H9 (cell line): Measurements from ENCODE around the gene GRB2. TPM values are rescaled to one million over a fixed set of nuclear protein-coding genes. Genes with fewer than 3 reads are reported as not detected.

Source experiments
- DNase-seq: peaks from one replicate; pipeline ENCODE4 v3.0.0-alpha.2; 2017
- H2AFZ ChIP-seq: one replicate; pipeline ENCODE4 v1.6.1; 2013; ENCODE audit warnings: mild to moderate bottlenecking, low read length, control low read depth, moderate library complexity
- H2AK5ac ChIP-seq: 2 replicates; pipeline ENCODE4 v1.6.1; 2013; ENCODE audit warnings: low read length, control low read depth, mixed read lengths; ENCODE audit not compliant: insufficient read length
- H2BK120ac ChIP-seq: one replicate; pipeline ENCODE4 v1.6.1; 2013; ENCODE audit warnings: low read depth, mild to moderate bottlenecking, low read length, control low read depth, inconsistent platforms; ENCODE audit not compliant: poor library complexity, severe bottlenecking
- H2BK12ac ChIP-seq: 2 replicates; pipeline ENCODE4 v1.6.1; 2013; ENCODE audit warnings: low read length, control low read depth, mixed read lengths, low read depth; ENCODE audit not compliant: insufficient read length
- H2BK15ac ChIP-seq: 2 replicates; pipeline ENCODE4 v1.6.1; 2013; ENCODE audit warnings: low read depth, low read length, control low read depth
- H2BK20ac ChIP-seq: one replicate; pipeline ENCODE4 v1.6.1; 2013; ENCODE audit warnings: low read depth, mild to moderate bottlenecking, low read length, control low read depth, inconsistent platforms; ENCODE audit not compliant: poor library complexity, severe bottlenecking
- H2BK5ac ChIP-seq: 2 replicates; pipeline ENCODE4 v1.6.1; 2013; ENCODE audit warnings: low read length, control low read depth, mixed read lengths; ENCODE audit not compliant: insufficient read length
- H3K14ac ChIP-seq: 2 replicates; pipeline ENCODE4 v1.6.1; 2013; ENCODE audit warnings: low read length, control low read depth; ENCODE audit not compliant: insufficient read depth
- H3K18ac ChIP-seq: 2 replicates; pipeline ENCODE4 v1.6.1; 2013; ENCODE audit warnings: low read depth, mild to moderate bottlenecking, mixed read lengths, low read length, control low read depth; ENCODE audit not compliant: insufficient read length
- H3K23ac ChIP-seq: 2 replicates; pipeline ENCODE4 v1.6.1; 2013; ENCODE audit warnings: low read length, control low read depth, mixed read lengths, low read depth; ENCODE audit not compliant: insufficient read length
- H3K23me2 ChIP-seq: 2 replicates; pipeline ENCODE4 v1.6.1; 2013; ENCODE audit warnings: low read depth, mild to moderate bottlenecking, mixed read lengths, low read length, control low read depth; ENCODE audit not compliant: insufficient read length, poor library complexity, severe bottlenecking
- H3K27ac ChIP-seq: 2 replicates; pipeline ENCODE4 v1.5.1; 2013; ENCODE audit warnings: low read length, control low read depth, mixed read lengths, low read depth; ENCODE audit not compliant: insufficient read length
- H3K27me3 ChIP-seq: 2 replicates; pipeline ENCODE4 v1.6.1; 2013; ENCODE audit warnings: low read length, control low read depth, inconsistent platforms; ENCODE audit not compliant: insufficient read depth
- H3K4ac ChIP-seq: 2 replicates; pipeline ENCODE4 v1.6.1; 2013; ENCODE audit warnings: low read depth, mild to moderate bottlenecking, control low read depth, inconsistent platforms, low read length, moderate library complexity
- H3K4me1 ChIP-seq: 2 replicates; pipeline ENCODE4 v1.6.1; 2013; ENCODE audit warnings: low read length, control low read depth, inconsistent platforms; ENCODE audit not compliant: insufficient read depth
- H3K4me2 ChIP-seq: 2 replicates; pipeline ENCODE4 v1.6.1; 2013; ENCODE audit warnings: low read length, control low read depth, mixed read lengths; ENCODE audit not compliant: insufficient read length, insufficient read depth
- H3K56ac ChIP-seq: 2 replicates; pipeline ENCODE4 v1.6.1; 2013; ENCODE audit warnings: low read depth, mild to moderate bottlenecking, mixed read lengths, low read length, control low read depth; ENCODE audit not compliant: insufficient read length
- H3K79me1 ChIP-seq: 2 replicates; pipeline ENCODE4 v1.6.1; 2013; ENCODE audit warnings: low read depth, mild to moderate bottlenecking, moderate library complexity, low read length, control low read depth, inconsistent platforms; ENCODE audit not compliant: insufficient read depth, poor library complexity, severe bottlenecking
- H3K79me2 ChIP-seq: 2 replicates; pipeline ENCODE4 v1.6.1; 2013; ENCODE audit warnings: low read length, control low read depth, inconsistent platforms; ENCODE audit not compliant: insufficient read depth
- H3K9ac ChIP-seq: 2 replicates; pipeline ENCODE4 v1.6.1; 2013; ENCODE audit warnings: low read length, control low read depth, mixed read lengths; ENCODE audit not compliant: insufficient read length; ENCODE audit errors: extremely low read depth
- H3K9me3 ChIP-seq: one replicate; pipeline ENCODE4 v1.6.1; 2013; ENCODE audit warnings: low read depth, low read length, inconsistent platforms; ENCODE audit not compliant: control insufficient read depth
- H3T11ph ChIP-seq: one replicate; pipeline ENCODE4 v1.6.1; 2013; ENCODE audit warnings: mild to moderate bottlenecking, low read length, control low read depth, inconsistent platforms
- H4K20me1 ChIP-seq: one replicate; pipeline ENCODE4 v1.6.1; 2013; ENCODE audit not compliant: control insufficient read depth, insufficient read length, insufficient read depth
- H4K5ac ChIP-seq: 2 replicates; pipeline ENCODE4 v1.6.1; 2013; ENCODE audit warnings: low read depth, mild to moderate bottlenecking, mixed read lengths, low read length, control low read depth; ENCODE audit not compliant: insufficient read length
- H4K8ac ChIP-seq: replicated peaks from 2 replicates; pipeline ENCODE4 v1.6.1; 2013; ENCODE audit warnings: low read length, control low read depth, mixed read lengths, low read depth; ENCODE audit not compliant: insufficient read length
- H4K91ac ChIP-seq: 2 replicates; pipeline ENCODE4 v1.6.1; 2013; ENCODE audit warnings: low read depth, mild to moderate bottlenecking, moderate library complexity, mixed read lengths, low read length, control low read depth; ENCODE audit not compliant: insufficient read length
- H3K27ac Mint-ChIP-seq, 3 experiments: 2 replicates in 2 of 3; 3 replicates in 1 of 3; pipeline ENCODE4 v1.8.0; 2020 to 2021; ENCODE audit warnings: mixed read lengths in 3 of 3, mild to moderate bottlenecking in 1 of 3, moderate library complexity in 1 of 3
- H3K27me3 Mint-ChIP-seq: 2 replicates; pipeline ENCODE4 v1.8.0; 2021; ENCODE audit warnings: low read depth, mild to moderate bottlenecking, moderate library complexity, mixed read lengths
- H3K36me3 Mint-ChIP-seq, 3 experiments: 2 replicates in 2 of 3; 3 replicates in 1 of 3; pipeline ENCODE4 v1.8.0; 2020 to 2021; ENCODE audit warnings: low read depth in 3 of 3, mixed read lengths in 3 of 3; ENCODE audit not compliant: insufficient read depth in 1 of 3
- H3K4me1 Mint-ChIP-seq, 2 experiments: 2 replicates each; pipeline ENCODE4 v1.8.0; 2020; ENCODE audit warnings: mixed read lengths in 2 of 2
- H3K4me3 Mint-ChIP-seq, 2 experiments: 2 replicates in 1 of 2; 3 replicates in 1 of 2; pipeline ENCODE4 v1.8.0; 2020 to 2021; ENCODE audit warnings: mild to moderate bottlenecking in 2 of 2, mixed read lengths in 2 of 2, moderate library complexity in 1 of 2
- H3K9me3 Mint-ChIP-seq, 2 experiments: 2 replicates in 1 of 2; 3 replicates in 1 of 2; pipeline ENCODE4 v1.8.0; 2020; ENCODE audit warnings: mild to moderate bottlenecking in 2 of 2, mixed read lengths in 2 of 2, moderate library complexity in 1 of 2
- CTCF ChIP-seq: fragments of 200-600 bp; sonication (generic); conservative IDR thresholded peaks from 3 replicates; pipeline ENCODE4 v1.8.0; 2021; ENCODE audit warnings: antibody characterized with exemption, mild to moderate bottlenecking
- WGBS: extraction: QIAGEN DNeasy Blood & Tissue Kit; methylation state at CpG from one replicate; pipeline ENCODE4 v1.1.7; 2013; ENCODE audit warnings: missing lambda C conversion rate, low lambda C conversion rate, mixed read lengths; ENCODE audit not compliant: insufficient read length; ENCODE audit errors: extremely low coverage; 5-methylcytosine and 5-hydroxymethylcytosine counted together
- total RNA-seq: library from RNA; stranded (reverse); gene quantifications from 2 replicates; pipeline ENCODE4 v1.2.1, GENCODE V29; 2021

GRB2 gene
- total RNA-seq, 1 experiment from 2014 or later: 91.7 TPM

GRCh38 chr17:75406222-75406615 is 741 bp upstream of the GRB2 start:
- Histone ChIP-seq H4K91ac (no peak overlapping the region), H3K79me2 (peaks cover 13% of the 10 kb centered on the region; the same call in 1 of the 2 replicates), H3K4ac (no peak overlapping the region), H4K20me1 (no peaks in the 10 kb centered on the region), H3K9me3 (no peaks in the 10 kb centered on the region), H3K27me3 (no peaks in the 10 kb centered on the region), H4K8ac (no peak overlapping the region), H3K23me2 (peaks cover 9% of the 10 kb centered on the region), H2AFZ (no peak overlapping the region), H4K5ac (no peak overlapping the region), H2BK120ac (no peak overlapping the region), H2AK5ac (no peak overlapping the region), H3K4me2 (peak overlapping the region; percentile 50), H2BK15ac (no peak overlapping the region), H3K56ac (no peak overlapping the region), H2BK5ac (no peak overlapping the region), H2BK12ac (no peak overlapping the region), H3K27ac (no peak overlapping the region), H3K9ac (no peak overlapping the region), H3K14ac (no peak overlapping the region), H3K18ac (no peak overlapping the region), H3K23ac (no peak overlapping the region), H3T11ph (no peak overlapping the region), H3K79me1 (no peaks in the 10 kb centered on the region), H3K4me1 (no peaks in the 10 kb centered on the region), H2BK20ac (no peak overlapping the region)
- TF ChIP-seq CTCF: no peak
- H3K4me1 Mint-ChIP-seq: peaks cover 14 to 20% of the 10 kb centered on the region in 2 experiments
- H3K27me3 Mint-ChIP-seq: peaks cover 5% of the 10 kb centered on the region
- WGBS: no CpG with 5 or more reads among the region's 9 CpGs
- peak overlapping the region; percentile 78 to 88 for H3K4me3 Mint-ChIP-seq
- peak; percentile 26 for DNase-seq
- no peaks in the 10 kb centered on the region for H3K9me3 Mint-ChIP-seq
- no peaks in the 10 kb centered on the region for H3K36me3 Mint-ChIP-seq
- peak overlapping the region in 1 of 3 experiments; percentile 3; a peak in 1 of 7 replicates for H3K27ac Mint-ChIP-seq
